CD4-positive, alpha-beta T cell treated with Interleukin-6 for 4 hours (primary cell): ENCODE measurements around the gene MEMO1.
A peak's percentile ranks its signal among the peaks of the same experiment; 100 is the strongest.
"Not testable (repeated sequence)": the region's sequence is repeated elsewhere in the genome, so short reads cannot be mapped to it uniquely, and the experiment has no call there.

Experiments
- DNase-seq: peaks from one replicate; pipeline ENCODE4 v3.0.0-alpha.2; 2020; ENCODE audit warnings: mixed read lengths

Gene MEMO1

GRCh38 chr2:31997653-31998052 lies 13.2 kb downstream of the MEMO1 start:
- no peak for DNase-seq

DNA sequence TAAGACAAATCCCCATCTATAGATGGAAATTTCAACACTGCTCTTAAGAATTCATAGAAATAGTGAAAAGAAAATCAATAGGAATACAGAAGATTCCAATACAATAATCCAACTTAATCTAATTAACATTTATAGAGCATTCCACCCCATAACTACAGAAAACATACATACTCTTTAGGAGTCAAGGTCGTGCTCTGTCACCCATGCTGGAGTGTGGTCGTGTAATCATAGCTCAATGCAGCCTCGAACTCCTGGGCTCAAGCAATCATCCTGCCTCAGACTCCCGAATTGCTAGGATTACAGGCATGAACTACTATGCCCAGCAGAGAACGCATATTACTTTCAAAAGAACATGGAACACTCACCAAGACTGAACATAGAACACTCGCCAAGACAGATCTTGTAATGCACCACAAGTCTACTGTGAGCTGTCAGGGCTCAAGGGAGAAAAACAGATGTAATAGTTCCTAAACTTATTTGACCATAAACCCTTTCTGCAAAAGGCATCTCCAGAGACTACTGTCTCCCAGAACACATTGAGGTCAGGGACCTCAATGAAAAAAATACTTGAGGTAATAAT lies 14.1 kb downstream of the MEMO1 start:
- no peak for DNase-seq

- DNase-seq, result no peak
Observed at GRCh38 chr2:31992934-31993333, 17.9 kb downstream of the MEMO1 start.

DNA sequence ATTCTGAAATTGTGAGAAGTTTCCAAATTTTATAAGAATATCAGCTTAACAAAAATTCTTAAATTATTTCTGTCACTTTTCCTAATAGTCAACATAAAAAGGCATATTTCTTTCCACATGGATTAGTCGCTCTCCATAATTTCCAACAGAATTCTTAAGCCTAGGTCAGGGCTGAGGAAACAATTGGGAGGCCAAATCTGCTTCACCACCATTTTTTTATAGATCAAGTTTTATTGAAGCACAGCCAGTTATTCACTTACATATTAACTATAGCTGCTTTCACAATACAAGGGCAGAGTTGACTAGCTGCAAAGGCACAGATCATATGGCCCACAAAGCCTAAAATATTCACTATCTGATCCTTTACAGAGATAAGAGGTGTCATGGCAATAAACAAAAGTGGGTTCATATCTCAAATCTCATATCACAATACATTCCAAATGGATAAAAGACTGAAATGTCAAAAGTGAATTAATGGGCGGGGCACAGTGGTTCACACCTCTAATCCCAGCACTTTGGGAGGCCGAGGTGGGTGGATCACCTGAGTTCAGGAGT lies 18.7 kb downstream of the MEMO1 start:
- no peak for DNase-seq

- DNase-seq, result no peak
Observed at GRCh38 chr2:31989946-31990345, 20.9 kb downstream of the MEMO1 start.

DNA sequence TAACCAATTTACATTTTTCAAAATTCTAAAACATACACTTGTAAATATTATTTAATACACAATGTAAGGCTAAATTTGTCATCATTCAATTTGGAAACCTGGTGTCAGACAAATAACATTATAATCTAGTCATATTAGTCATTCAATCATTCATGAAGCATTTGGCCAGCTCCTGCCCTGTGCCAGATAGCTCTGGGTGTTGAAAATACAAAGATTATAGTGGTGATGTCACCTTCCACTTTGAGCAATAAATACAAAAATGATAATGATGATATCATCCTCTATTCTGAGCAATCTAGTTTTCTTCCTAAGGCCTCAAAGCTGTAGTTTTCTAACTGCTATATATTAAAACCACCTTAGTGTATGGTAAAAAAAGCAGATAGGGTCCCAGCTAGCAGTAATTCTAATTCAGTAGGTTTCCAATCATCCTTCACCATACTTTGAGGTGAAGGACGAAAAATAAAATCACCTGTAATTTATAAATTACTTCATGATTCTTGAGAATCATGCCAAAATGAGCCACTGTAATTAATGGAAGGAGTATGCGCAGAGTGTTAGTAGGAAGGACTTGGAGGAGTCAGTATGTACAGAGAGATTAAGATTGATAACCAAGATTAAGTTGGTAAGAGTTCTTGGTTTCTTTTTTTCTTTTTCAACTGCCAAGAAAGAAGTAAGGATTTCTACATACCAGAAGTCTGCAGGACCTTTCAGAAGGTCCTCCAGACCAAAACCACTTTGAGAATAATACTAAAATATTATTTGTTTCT lies 23.2 kb downstream of the MEMO1 start:
- DNase-seq, result no peak

GRCh38 chr2:31986906-31987305 lies 23.9 kb downstream of the MEMO1 start:
- no peak for DNase-seq

DNA sequence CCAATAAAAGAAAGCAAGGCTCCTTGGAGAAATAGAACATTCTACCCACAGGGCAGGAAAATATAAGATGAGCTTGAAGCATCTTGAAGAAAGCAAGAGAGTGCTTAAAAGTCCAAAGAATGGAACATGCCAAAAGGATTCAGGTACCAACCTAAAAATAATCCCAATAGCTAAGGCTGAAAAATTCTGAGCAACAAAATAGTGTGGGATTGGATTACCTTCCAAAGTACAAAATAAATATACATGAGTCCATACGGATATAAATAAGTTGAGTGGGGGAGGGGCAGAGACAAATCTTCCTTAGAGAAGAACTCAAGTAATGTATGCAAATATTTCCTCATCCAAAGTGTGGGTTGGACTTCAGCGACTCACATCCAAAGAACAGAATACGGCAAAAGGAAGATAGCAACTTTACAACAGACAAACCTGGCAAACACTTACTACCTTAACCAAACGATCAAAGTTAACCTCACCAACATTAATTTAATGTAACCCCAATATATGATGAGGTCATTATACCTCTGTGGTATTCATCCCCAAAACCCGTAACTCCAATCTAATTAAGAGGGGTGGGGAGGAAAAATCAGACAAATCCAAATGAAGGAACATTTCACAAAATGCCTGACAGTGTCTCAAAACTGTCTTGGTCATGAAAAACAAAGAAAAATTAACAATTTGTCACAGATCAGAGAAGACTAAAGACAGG lies 26.9 kb downstream of the MEMO1 start:
- DNase-seq, result no peak

DNA sequence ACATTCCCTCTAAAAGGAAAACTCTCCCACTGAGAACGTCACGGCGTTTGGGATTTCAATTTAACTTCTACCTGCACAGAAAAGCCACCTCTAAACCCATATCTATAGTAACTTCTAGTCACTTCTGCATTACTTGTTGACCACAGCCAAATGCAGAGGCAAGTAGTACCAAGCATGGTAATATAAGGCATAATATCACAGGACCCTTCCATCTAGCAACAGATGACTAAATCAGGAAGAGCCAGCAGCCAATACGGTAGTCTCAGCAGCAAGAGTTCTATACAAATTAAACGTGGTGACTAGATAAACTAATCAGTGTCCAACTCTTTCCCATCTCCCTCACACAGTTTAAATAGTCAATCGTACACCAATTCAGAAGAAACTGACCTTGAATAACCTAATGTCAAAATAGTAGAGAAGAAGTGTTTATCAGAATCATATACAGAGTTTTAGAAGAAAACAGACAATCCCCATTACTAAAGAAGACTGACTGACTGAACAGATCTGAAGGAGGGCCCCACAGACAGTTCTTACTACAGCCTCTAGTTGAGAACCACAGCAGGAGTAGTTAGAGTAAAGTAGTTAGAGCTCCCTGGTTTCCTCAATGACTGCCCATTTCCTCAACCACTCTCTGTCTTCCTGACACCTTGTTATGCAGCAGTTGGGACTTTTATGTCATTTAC lies 30.0 kb downstream of the MEMO1 start:
- no peak for DNase-seq

GRCh38 chr2:31979956-31980355 lies 30.9 kb downstream of the MEMO1 start:
- no peak for DNase-seq

GRCh38 chr2:31979018-31979417 lies 31.8 kb downstream of the MEMO1 start:
- DNase-seq, result no peak

DNA sequence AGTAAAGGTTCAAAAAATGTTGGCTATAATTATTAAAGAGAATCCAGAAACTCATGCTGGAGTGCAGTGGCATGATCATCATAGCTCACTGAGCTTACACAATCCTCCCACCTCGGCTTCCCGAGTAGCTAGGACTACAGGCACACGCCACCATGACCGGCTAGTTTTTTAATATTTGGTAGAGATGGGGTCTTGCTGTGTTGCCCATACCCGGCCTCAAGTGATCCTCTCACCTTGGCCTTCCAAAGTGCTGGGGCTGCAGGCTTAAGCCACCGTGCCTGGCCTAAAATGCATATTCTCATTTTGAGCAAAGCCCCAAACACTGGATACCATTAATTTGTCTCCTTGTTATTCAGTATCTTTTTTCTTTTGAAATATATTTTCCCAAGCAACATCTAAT lies 32.4 kb downstream of the MEMO1 start:
- DNase-seq, result no peak

DNA sequence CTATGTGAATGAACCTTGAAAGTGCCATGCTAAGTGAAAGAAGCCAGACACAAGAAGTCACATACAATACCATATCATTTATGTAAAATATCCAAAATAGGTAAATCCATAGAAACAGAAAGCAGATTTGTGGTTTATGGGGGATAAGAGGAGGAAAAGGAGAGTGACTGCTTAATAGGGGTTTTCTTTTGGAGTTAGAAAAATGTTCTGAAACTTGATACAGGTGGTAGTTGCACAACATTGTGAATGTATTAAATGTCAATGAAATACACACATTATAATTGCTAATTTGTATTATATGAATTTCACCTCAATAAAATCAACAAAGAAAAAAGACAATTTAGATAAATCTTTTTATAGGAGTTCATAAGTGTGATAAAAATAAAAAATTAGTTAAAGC lies 37.1 kb downstream of the MEMO1 start:
- DNase-seq, result no peak

DNA sequence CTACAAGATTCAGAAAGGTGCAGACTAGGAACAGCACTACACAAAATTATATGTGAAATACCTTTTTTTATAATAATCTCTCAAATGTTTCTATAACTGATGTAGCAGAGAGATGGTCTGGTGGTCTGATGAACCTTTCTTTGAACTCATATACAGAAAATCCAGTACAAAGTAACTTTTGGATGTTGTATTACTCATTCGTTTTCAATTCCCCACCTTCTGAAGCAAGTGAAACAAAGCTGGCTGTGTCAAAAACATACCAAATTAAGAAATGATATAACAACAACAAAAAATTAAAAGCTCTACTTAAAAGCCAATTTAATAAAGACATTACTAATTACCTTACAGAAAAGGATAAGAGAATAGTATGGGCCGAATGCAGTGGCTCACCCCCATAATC lies 38.7 kb downstream of the MEMO1 start:
- DNase-seq, result no peak

DNA sequence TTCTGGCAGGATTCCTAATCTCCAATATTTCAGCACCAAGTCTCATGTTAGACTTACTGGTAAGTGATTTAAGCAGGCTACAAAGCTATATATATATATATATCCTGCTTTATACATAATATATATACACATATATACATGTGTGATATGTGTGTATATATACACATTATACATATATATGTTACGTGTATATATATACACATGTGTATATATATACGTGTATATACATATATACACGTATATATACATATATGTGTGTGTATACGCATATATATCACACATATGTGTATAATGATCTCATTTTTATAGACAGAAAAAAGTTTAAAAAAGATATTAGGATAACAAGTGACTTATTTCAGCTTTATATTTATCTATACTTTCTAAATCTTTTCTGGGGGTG lies 41.6 kb downstream of the MEMO1 start:
- DNase-seq, result no peak

DNA sequence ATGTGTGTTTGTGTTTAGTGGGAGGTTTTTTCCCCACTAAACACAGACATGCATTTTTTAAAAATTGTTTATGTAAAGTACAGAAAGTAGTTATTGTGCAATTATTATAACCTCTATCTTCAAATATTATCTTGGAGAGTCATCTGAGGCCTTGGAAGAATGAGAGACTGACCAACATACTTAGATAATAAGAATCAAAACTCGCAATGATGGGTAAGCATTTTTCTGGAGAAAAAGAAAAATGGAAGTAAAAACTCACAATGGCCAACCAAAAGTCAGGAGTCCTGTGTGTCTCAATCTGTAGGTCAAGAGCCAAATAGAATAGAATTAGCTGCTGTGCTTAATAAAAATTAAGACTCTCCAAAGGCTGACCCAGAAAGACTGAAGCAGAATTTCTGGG lies 43.0 kb downstream of the MEMO1 start:
- no peak for DNase-seq

DNA sequence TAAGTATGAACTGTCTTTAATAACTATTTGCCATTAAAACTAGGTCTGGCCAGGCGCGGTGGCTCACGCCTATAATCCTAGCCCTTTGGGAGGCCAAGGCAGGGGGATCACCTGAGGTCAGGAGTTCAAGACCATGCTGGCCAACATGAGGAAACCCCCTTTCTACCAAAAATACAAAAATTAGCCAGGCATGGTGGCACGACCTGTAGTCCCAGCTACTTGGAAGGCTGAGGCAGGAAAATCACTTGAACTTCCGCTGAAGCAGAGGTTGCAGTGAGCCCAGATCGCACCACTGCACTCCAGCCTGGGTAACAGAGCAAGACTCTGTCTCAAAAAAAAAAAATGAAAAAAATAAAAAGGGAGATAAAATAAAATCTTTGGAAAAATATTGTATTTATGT lies 44.4 kb downstream of the MEMO1 start:
- not testable (repeated sequence) for DNase-seq

- no peak for DNase-seq
Observed at GRCh38 chr2:31965094-31965493, 45.7 kb downstream of the MEMO1 start.

DNA sequence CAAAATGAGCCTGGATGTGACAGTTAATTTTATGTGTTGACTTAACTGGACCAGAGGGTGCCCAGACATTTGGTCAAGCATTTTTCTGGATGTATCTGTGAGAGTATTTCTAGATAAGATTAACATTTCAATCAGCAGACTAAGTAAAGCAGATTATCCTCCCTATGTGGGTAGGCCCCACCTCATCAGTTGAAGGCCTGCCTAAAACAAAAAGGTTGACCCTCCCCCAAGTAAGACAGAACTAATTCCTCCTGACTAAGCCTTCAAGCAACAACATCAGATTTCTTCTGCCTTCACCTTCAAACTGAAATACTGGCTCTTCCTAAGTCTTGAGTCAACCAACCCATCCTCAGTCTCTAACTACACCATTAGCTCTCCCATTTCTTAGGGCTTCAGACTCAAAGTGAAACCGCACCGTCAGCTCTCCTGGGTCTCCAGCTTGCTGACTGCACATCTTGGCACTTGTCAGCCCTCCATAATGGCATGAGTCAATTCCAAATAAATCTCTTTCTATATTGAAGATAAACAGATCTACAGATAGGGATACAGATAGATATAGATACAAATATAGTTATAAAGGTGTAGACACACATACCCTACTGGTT lies 47.9 kb downstream of the MEMO1 start:
- DNase-seq, result peak; percentile 11

DNA sequence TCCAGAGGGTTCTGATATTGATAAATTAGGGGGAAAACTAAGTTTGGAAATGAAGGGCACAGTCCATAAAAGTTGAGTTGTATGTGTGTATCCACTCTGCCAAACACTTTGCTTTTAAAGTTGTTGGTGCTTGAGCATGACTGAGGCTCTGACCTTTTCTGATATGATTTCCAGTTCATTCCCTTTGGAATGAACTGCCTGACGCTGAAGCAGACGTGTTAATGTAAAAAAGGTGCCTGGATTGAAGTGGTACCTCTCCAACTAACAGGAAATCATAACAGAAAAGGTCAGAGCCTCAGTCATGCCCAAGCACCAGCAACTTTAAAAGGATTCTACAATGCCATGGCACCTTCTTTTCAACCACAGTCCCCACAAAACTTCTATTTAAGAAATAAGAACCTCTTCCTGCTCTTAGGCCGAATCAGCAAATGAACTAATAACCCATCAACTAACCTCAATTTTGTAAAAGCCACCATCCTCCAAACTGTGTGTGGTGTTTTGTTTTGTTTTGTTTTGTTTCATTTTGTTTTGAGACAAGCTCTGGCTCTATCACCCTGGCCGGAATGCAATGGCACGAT lies 52.6 kb downstream of the MEMO1 start:
- no peak for DNase-seq

- no peak for DNase-seq
Observed at GRCh38 chr2:31957354-31958139, 53.3 kb downstream of the MEMO1 start.

- not testable (repeated sequence) for DNase-seq
Observed at GRCh38 chr2:31956934-31957333, 53.9 kb downstream of the MEMO1 start.
